ENCODE results near the gene LAMB1.
A peak's percentile ranks its signal among the peaks of the same experiment; 100 is the strongest.

LAMB1 gene

GRCh38 chr7:107938456-107939250, 64.3 kb downstream of the LAMB1 start:
- Mint-ChIP-seq H3K9me3 (no peaks in the 10 kb centered on the region), H3K27me3 (ENCODE audit: low read depth) (no peaks in the 10 kb centered on the region), H3K4me1 (peaks cover 66% of the 10 kb centered on the region), H3K36me3 (ENCODE audit: low read depth) (peaks cover 85% of the 10 kb centered on the region), H3K27ac (peak overlapping the region in 2 of 3 experiments; percentile 87 to 88), H3K4me3 (no peak overlapping the region)
- no peak for TF ChIP-seq CTCF (IDR thresholded peaks at IDR 0.05; ENCODE audit: unreplicated experiment in 3 of 3)

GRCh38 chr7:107937531-107937930, 65.4 kb downstream of the LAMB1 start:
- Mint-ChIP-seq H3K9me3 (no peaks in the 10 kb centered on the region), H3K36me3 (ENCODE audit: low read depth) (peaks cover 83% of the 10 kb centered on the region), H3K4me3 (peak overlapping the region in 1 of 3 experiments; percentile 32), H3K27me3 (ENCODE audit: low read depth) (no peaks in the 10 kb centered on the region), H3K4me1 (peaks cover 74% of the 10 kb centered on the region), H3K27ac (peak overlapping the region; percentile 51 to 88 (median 87))
- no peak for TF ChIP-seq CTCF (IDR thresholded peaks at IDR 0.05; ENCODE audit: unreplicated experiment in 3 of 3)

GRCh38 chr7:107936312-107936711, 66.6 kb downstream of the LAMB1 start:
- H3K36me3 Mint-ChIP-seq (ENCODE audit: low read depth), result peaks cover 88% of the 10 kb centered on the region
- H3K9me3 Mint-ChIP-seq, result no peaks in the 10 kb centered on the region
- H3K4me3 Mint-ChIP-seq, result no peak overlapping the region
- no peaks in the 10 kb centered on the region for H3K27me3 Mint-ChIP-seq (ENCODE audit: low read depth)
- peak overlapping the region; percentile 30 to 88 (median 65) for H3K27ac Mint-ChIP-seq
- peaks cover 86% of the 10 kb centered on the region for H3K4me1 Mint-ChIP-seq
- TF ChIP-seq CTCF (IDR thresholded peaks at IDR 0.05; ENCODE audit: unreplicated experiment in 3 of 3), result no peak

DNA sequence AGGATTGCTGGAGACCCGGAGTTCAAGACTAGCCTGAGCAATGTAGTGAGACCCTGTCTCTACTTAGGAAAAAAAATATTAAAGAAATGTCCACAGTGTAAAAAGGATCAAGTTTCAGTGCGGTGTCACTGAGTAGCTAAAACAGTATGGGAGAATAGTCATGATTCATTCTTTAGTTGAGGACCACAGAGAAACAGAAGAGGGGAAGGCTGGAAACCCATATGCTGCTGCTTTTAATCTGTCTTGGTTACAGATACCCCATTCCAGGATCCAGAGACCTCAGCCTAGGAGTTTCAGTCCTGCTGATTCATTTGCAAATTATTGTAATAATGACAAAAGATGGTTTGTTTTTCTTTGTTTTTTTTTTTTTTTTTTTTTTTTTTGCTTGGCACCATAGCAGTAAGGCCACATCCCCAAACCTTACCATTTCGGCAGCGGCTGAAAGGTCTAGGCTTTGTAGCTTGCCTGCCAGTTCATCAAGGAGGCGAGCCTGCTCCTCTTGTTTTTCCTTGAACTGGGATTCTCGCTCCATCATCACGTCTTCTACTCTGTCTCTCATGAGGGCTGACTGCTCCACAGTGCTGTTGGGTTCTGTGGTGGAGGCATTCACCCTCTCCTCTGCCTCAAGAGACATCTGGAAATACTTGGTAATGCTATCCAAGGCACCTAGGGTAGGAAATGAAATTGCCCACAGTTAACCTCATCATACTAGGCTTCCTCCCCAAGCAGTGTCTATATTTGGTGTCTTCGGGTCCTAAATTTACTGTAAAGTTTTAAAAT, 67.8 kb downstream of the LAMB1 start:
- Mint-ChIP-seq H3K36me3 (ENCODE audit: low read depth) (peaks cover 87% of the 10 kb centered on the region), H3K4me3 (peak overlapping the region in 1 of 3 experiments; percentile 47), H3K9me3 (no peaks in the 10 kb centered on the region), H3K4me1 (peaks cover 81% of the 10 kb centered on the region), H3K27ac (peak overlapping the region; percentile 86 to 94 (median 91)), H3K27me3 (ENCODE audit: low read depth) (no peaks in the 10 kb centered on the region)
- TF ChIP-seq CTCF (IDR thresholded peaks at IDR 0.05; ENCODE audit: unreplicated experiment in 3 of 3), result no peak

- TF ChIP-seq CTCF (IDR thresholded peaks at IDR 0.05; ENCODE audit: unreplicated experiment in 3 of 3), result no peak
- Mint-ChIP-seq H3K9me3 (no peaks in the 10 kb centered on the region), H3K4me3 (no peak overlapping the region), H3K4me1 (peaks cover 66% of the 10 kb centered on the region), H3K36me3 (ENCODE audit: low read depth) (peaks cover 90% of the 10 kb centered on the region), H3K27ac (peak overlapping the region; percentile 82 to 91 (median 89)), H3K27me3 (ENCODE audit: low read depth) (no peaks in the 10 kb centered on the region)
Measured at GRCh38 chr7:107933386-107934013, 69.5 kb downstream of the LAMB1 start.
